H1 (cell line): ENCODE measurements around the gene TCERG1L. TPM values are rescaled to one million over a fixed set of nuclear protein-coding genes. Genes with fewer than 3 reads are reported as not detected.

Source experiments
- CEBPB ChIP-seq: IDR thresholded peaks from 2 replicates; pipeline ENCODE4 v1.6.1; 2012; ENCODE audit warnings: low read depth, low read length
- EGR1 ChIP-seq: IDR thresholded peaks from 2 replicates; pipeline ENCODE4 v1.6.1; 2011; ENCODE audit warnings: low read depth, low read length, borderline replicate concordance
- EP300 ChIP-seq, 2 experiments: IDR thresholded peaks; 1 replicate in 1 of 2; 2 replicates in 1 of 2; pipeline ENCODE4 v1.6.1; 2011 to 2012; ENCODE audit warnings: low read depth in 2 of 2, low read length in 2 of 2, mild to moderate bottlenecking in 2 of 2, borderline replicate concordance in 1 of 2, inconsistent platforms in 1 of 2, moderate library complexity in 1 of 2
- GABPA ChIP-seq: IDR thresholded peaks from 2 replicates; pipeline ENCODE4 v1.6.1; 2011; ENCODE audit warnings: mild to moderate bottlenecking, low read length, moderate library complexity, borderline replicate concordance; ENCODE audit not compliant: insufficient read depth
- JUN ChIP-seq: IDR thresholded peaks from 2 replicates; pipeline ENCODE4 v1.6.1; 2011; ENCODE audit warnings: low read depth, mild to moderate bottlenecking, improper control_type of control experiment, low read length
- JUND ChIP-seq: IDR thresholded peaks from 2 replicates; pipeline ENCODE4 v1.6.1; 2011; ENCODE audit warnings: mild to moderate bottlenecking, improper control_type of control experiment, low read length
- KDM1A ChIP-seq: fragments of 200-600, 300-600 bp; sonication (generic); IDR thresholded peaks from 2 replicates; pipeline ENCODE4 v1.7.1; 2016; ENCODE audit warnings: mild to moderate bottlenecking, low read length, borderline replicate concordance
- POLR2A ChIP-seq, 2 experiments: IDR thresholded peaks; 1 replicate in 1 of 2; 2 replicates in 1 of 2; pipeline ENCODE4 v1.6.1; 2011; ENCODE audit warnings: low read depth in 2 of 2, low read length in 2 of 2, mild to moderate bottlenecking in 2 of 2; ENCODE audit errors: control extremely low read depth in 1 of 2
- RBBP5 ChIP-seq: IDR thresholded peaks from 2 replicates; pipeline ENCODE4 v1.7.1; 2012; ENCODE audit warnings: low read depth, mild to moderate bottlenecking, inconsistent platforms, low read length, moderate library complexity, borderline replicate concordance
- SIRT6 ChIP-seq: IDR thresholded peaks from one replicate; pipeline ENCODE4 v1.7.1; 2012; ENCODE audit warnings: low read length, inconsistent platforms
- SUZ12 ChIP-seq: fragments of 200-600 bp; sonication (generic); IDR thresholded peaks from 2 replicates; pipeline ENCODE4 v1.6.1; 2012; ENCODE audit warnings: mild to moderate bottlenecking, inconsistent platforms, low read length, moderate library complexity, mixed read lengths
- TAF7 ChIP-seq: optimal IDR thresholded peaks from 2 replicates; pipeline ENCODE3; 2011; ENCODE audit warnings: low read depth, mild to moderate bottlenecking, inconsistent platforms, low read length, moderate library complexity, borderline replicate concordance
- polyA plus RNA-seq, 7 experiments: library from polyadenylated mRNA; depleted of rRNA in 3 of 7; stranded (reverse) in 5 of 7; unstranded in 2 of 7; fragments of >200 nt in 5 of 7; fragments of 200-250 nt in 2 of 7; gene quantifications; 1 replicate in 5 of 7; 2 replicates in 1 of 7; 4 replicates in 1 of 7; pipeline versions ENCODE4 v1.2.1 to v1.2.3, GENCODE V29; 2011 to 2013; ENCODE audit warnings: missing spikeins in 2 of 7, mixed read lengths in 2 of 7
- total RNA-seq: library from RNA; stranded (reverse); fragmentation: NEBNext Ultra II Directional; extraction: Animal tissue kit (Norgen Biotek cat#: 25700); gene quantifications from 2 replicates; pipeline ENCODE4 v1.2.1, GENCODE V29; 2021
- TF ChIP-seq, protein P1 (sequence below): fragments of 300-600 bp; sonication (generic); IDR thresholded peaks from 2 replicates; pipeline ENCODE4 v1.7.1; 2012; ENCODE audit warnings: low read length, moderate library complexity, mild to moderate bottlenecking, inconsistent platforms; ENCODE audit not compliant: insufficient replicate concordance

TCERG1L gene
- total and polyA plus RNA-seq, 2 of the 8 experiments (the other 6 are each of a cell fraction or from before 2014, with no cell fraction given), result 3.9 to 6.9 TPM

DNA sequence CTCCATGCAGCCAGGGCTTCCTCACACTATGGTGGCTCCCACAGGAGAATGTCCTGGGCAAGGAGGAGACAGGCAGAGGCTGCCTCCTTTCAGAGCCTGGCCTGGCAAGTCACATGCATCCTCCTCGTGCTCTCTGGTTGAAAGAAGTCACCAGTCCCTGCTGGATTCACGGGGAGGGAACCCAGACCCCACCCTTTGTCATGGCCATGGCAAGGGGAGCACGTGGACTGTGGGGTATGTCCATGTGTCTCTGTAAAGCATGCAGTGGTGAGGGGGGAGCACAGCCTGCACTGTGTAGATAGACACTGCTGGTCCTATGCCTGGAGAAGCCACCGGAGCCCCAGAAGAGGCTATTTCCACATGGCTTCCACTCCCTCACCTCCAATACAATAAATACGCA lies 225.0 kb downstream of the TCERG1L start (continued):
- TF ChIP-seq, protein P1, sequence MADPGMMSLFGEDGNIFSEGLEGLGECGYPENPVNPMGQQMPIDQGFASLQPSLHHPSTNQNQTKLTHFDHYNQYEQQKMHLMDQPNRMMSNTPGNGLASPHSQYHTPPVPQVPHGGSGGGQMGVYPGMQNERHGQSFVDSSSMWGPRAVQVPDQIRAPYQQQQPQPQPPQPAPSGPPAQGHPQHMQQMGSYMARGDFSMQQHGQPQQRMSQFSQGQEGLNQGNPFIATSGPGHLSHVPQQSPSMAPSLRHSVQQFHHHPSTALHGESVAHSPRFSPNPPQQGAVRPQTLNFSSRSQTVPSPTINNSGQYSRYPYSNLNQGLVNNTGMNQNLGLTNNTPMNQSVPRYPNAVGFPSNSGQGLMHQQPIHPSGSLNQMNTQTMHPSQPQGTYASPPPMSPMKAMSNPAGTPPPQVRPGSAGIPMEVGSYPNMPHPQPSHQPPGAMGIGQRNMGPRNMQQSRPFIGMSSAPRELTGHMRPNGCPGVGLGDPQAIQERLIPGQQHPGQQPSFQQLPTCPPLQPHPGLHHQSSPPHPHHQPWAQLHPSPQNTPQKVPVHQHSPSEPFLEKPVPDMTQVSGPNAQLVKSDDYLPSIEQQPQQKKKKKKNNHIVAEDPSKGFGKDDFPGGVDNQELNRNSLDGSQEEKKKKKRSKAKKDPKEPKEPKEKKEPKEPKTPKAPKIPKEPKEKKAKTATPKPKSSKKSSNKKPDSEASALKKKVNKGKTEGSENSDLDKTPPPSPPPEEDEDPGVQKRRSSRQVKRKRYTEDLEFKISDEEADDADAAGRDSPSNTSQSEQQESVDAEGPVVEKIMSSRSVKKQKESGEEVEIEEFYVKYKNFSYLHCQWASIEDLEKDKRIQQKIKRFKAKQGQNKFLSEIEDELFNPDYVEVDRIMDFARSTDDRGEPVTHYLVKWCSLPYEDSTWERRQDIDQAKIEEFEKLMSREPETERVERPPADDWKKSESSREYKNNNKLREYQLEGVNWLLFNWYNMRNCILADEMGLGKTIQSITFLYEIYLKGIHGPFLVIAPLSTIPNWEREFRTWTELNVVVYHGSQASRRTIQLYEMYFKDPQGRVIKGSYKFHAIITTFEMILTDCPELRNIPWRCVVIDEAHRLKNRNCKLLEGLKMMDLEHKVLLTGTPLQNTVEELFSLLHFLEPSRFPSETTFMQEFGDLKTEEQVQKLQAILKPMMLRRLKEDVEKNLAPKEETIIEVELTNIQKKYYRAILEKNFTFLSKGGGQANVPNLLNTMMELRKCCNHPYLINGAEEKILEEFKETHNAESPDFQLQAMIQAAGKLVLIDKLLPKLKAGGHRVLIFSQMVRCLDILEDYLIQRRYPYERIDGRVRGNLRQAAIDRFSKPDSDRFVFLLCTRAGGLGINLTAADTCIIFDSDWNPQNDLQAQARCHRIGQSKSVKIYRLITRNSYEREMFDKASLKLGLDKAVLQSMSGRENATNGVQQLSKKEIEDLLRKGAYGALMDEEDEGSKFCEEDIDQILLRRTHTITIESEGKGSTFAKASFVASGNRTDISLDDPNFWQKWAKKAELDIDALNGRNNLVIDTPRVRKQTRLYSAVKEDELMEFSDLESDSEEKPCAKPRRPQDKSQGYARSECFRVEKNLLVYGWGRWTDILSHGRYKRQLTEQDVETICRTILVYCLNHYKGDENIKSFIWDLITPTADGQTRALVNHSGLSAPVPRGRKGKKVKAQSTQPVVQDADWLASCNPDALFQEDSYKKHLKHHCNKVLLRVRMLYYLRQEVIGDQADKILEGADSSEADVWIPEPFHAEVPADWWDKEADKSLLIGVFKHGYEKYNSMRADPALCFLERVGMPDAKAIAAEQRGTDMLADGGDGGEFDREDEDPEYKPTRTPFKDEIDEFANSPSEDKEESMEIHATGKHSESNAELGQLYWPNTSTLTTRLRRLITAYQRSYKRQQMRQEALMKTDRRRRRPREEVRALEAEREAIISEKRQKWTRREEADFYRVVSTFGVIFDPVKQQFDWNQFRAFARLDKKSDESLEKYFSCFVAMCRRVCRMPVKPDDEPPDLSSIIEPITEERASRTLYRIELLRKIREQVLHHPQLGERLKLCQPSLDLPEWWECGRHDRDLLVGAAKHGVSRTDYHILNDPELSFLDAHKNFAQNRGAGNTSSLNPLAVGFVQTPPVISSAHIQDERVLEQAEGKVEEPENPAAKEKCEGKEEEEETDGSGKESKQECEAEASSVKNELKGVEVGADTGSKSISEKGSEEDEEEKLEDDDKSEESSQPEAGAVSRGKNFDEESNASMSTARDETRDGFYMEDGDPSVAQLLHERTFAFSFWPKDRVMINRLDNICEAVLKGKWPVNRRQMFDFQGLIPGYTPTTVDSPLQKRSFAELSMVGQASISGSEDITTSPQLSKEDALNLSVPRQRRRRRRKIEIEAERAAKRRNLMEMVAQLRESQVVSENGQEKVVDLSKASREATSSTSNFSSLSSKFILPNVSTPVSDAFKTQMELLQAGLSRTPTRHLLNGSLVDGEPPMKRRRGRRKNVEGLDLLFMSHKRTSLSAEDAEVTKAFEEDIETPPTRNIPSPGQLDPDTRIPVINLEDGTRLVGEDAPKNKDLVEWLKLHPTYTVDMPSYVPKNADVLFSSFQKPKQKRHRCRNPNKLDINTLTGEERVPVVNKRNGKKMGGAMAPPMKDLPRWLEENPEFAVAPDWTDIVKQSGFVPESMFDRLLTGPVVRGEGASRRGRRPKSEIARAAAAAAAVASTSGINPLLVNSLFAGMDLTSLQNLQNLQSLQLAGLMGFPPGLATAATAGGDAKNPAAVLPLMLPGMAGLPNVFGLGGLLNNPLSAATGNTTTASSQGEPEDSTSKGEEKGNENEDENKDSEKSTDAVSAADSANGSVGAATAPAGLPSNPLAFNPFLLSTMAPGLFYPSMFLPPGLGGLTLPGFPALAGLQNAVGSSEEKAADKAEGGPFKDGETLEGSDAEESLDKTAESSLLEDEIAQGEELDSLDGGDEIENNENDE, result no peak
- TF ChIP-seq JUND (no peak), JUN (no peak), TAF7 (no peak), GABPA (no peak), KDM1A (no peak), SUZ12 (no peak), EGR1 (no peak), RBBP5 (no peak), CEBPB (no peak), SIRT6 (no peak), POLR2A (IDR thresholded peaks at IDR 0.05; ENCODE audit: control extremely low read depth in 1 of 2, low read depth in 2 of 2, low read length in 2 of 2) (no peak), EP300 (IDR thresholded peaks at IDR 0.05; ENCODE audit: borderline replicate concordance in 1 of 2, low read depth in 2 of 2, low read length in 2 of 2) (no peak)
